A549 (cell line): ENCODE data around the gene TBC1D10A.

Source experiments
- CHD2 ChIP-seq: fragments of 150-350 bp; IDR thresholded peaks from 2 replicates; pipeline ENCODE4 v1.6.1; 2014; ENCODE audit warnings: low read length; ENCODE audit not compliant: partially characterized antibody
- EHMT2 ChIP-seq: fragments of 200-600 bp; sonication (generic); IDR thresholded peaks from 2 replicates; pipeline ENCODE4 v1.6.1; 2016; ENCODE audit warnings: antibody characterized with exemption, low read depth, mild to moderate bottlenecking, moderate library complexity
- EP300 ChIP-seq, 2 experiments: fragments of >200 bp; sonication (Bioruptor Twin); formaldehyde crosslinking; IDR thresholded peaks; 2 replicates in 1 of 2; 3 replicates in 1 of 2; pipeline ENCODE4 v1.6.1; 2016 to 2017
- ESRRA ChIP-seq: fragments of 150-350 bp; IDR thresholded peaks from 2 replicates; pipeline ENCODE4 v1.6.1; 2014; ENCODE audit warnings: mild to moderate bottlenecking, low read length, borderline replicate concordance
- JUN ChIP-seq, 2 experiments: fragments of >200 bp; sonication (Bioruptor Twin); formaldehyde crosslinking; IDR thresholded peaks; 2 replicates in 1 of 2; 3 replicates in 1 of 2; pipeline ENCODE4 v1.6.1; 2016 to 2017
- MAFK ChIP-seq: fragments of 450-650 bp; IDR thresholded peaks from 2 replicates; pipeline ENCODE4 v1.6.1; 2014; ENCODE audit not compliant: partially characterized antibody
- MYC ChIP-seq: IDR thresholded peaks from 2 replicates; pipeline ENCODE4 v1.6.1; 2012; ENCODE audit warnings: mild to moderate bottlenecking, inconsistent platforms, low read length, improper control_type of control experiment, borderline replicate concordance
- POLR2A ChIP-seq: IDR thresholded peaks from 2 replicates; pipeline ENCODE4 v1.6.1; 2012; ENCODE audit warnings: mild to moderate bottlenecking, low read length
- REST ChIP-seq: fragments of 200-600 bp; sonication (generic); IDR thresholded peaks from 2 replicates; pipeline ENCODE4 v1.6.1; 2016; ENCODE audit warnings: antibody characterized with exemption, mild to moderate bottlenecking, moderate library complexity
- RFX5 ChIP-seq: fragments of 450-650 bp; IDR thresholded peaks from 2 replicates; pipeline ENCODE4 v1.7.1; 2014; ENCODE audit warnings: antibody characterized with exemption, mild to moderate bottlenecking, moderate library complexity
- TF ChIP-seq, protein P1 (sequence below): fragments of >200 bp; sonication (Bioruptor Twin); formaldehyde crosslinking; IDR thresholded peaks from 3 replicates; pipeline ENCODE4 v1.5.1; 2016

- no peak for TF ChIP-seq POLR2A
- TF ChIP-seq, protein P1, sequence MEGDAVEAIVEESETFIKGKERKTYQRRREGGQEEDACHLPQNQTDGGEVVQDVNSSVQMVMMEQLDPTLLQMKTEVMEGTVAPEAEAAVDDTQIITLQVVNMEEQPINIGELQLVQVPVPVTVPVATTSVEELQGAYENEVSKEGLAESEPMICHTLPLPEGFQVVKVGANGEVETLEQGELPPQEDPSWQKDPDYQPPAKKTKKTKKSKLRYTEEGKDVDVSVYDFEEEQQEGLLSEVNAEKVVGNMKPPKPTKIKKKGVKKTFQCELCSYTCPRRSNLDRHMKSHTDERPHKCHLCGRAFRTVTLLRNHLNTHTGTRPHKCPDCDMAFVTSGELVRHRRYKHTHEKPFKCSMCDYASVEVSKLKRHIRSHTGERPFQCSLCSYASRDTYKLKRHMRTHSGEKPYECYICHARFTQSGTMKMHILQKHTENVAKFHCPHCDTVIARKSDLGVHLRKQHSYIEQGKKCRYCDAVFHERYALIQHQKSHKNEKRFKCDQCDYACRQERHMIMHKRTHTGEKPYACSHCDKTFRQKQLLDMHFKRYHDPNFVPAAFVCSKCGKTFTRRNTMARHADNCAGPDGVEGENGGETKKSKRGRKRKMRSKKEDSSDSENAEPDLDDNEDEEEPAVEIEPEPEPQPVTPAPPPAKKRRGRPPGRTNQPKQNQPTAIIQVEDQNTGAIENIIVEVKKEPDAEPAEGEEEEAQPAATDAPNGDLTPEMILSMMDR, result no peak
- no peak for TF ChIP-seq MYC
- TF ChIP-seq ESRRA, result no peak
- TF ChIP-seq JUN (IDR thresholded peaks at IDR 0.05), result no peak
- no peak for TF ChIP-seq REST
- TF ChIP-seq EHMT2, result no peak
- TF ChIP-seq CHD2, result no peak
- TF ChIP-seq RFX5, result no peak
- no peak for TF ChIP-seq MAFK
- no peak for TF ChIP-seq EP300 (IDR thresholded peaks at IDR 0.05)
Observed at GRCh38 chr22:30285176-30285845, 41.4 kb downstream of the TBC1D10A start.
